CD4-positive, alpha-beta T cell treated with Interleukin-6 at 100 ng/mL for 8 hours (primary cell): ENCODE results near the gene IFT20.
"Not testable (repeated sequence)": the region's sequence is repeated elsewhere in the genome, so short reads cannot be mapped to it uniquely, and the experiment has no call there.

Experiments
- DNase-seq: peaks from one replicate; pipeline ENCODE4 v3.0.0-alpha.2; 2020; ENCODE audit warnings: mixed read lengths, low spot score

The IFT20 gene

DNA sequence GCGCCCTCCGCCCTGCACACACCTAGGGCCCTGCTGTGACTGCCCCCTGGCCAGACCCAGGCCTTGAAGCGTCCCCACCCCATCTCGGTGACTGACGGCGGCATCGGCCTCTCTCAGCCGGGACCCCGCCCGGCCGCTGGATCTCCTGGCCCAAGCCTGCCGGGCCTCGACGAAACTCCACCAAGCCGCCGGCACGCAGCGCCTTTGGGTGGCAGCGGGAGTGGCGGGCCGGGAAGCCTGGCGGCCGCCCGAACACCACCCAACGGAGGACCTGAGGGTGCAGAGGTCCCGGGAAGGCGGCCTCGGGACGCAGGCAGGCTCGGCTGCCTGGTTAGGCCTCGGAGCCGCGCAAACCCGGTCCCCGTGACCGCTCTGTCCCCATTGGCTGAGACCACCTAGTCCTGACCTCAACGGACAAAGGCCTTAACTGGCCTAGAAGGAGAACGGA, 28.3 kb downstream of the IFT20 start:
- DNase-seq = no peak

DNA sequence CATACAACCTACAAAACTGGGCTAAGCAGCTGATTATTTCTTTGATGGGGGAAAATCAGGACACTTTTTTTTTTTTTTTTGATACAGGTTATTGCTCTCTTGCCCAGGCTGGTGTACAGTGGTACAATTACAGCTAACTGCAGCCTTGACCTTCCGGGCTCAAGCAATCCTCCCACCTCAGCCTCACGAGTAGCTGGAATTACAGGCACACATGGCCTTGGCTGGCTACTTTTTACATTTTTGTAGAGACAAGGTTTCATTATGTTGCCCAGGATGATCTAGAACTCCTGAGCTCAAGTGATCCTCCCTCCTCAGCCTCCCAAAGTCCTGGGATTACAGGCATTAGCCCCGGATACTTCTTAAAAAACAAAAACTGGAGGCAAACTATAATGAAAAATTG, 36.8 kb downstream of the IFT20 start:
- DNase-seq = no peak

DNA sequence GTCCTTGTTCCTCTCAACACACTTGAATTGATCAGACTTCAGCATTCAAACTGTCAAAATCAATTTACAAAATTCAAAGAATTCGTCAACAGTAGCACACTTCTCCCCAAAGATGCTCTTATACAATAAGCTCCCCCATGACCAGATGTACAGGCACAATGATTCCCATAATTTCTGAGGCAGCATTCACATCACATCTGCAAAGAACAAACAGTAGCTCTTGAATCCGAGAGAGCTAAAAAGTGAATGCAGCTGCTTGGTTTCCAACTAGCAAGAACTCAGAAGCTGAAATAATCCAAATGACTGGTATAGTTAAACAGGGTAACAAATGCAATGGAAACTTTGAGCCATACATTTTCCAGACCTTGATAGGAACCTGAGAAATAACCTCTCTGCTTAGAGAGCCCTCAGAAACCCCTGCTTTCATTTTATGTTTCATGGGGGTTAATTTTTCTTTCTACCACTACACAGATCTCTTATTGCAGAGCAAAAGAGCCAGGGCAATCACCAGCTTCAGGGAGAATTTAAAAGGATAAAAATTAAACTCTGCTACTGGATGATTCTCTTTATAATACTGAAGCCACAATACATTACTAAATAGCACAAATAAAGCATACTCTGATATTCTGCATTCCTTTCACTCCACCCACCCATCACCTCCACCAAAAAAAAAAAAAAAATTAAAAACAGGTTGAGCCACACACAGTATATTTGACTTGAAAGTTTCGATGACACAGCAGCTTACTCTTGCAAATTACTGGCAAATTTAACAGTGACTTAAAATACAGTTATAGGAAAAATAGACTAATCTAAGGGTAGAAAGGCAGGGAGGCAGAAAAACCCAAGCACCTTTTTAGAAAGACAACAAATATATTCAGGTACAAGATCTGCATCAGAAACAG, 39.3 kb downstream of the IFT20 start:
- no peak for DNase-seq

DNA sequence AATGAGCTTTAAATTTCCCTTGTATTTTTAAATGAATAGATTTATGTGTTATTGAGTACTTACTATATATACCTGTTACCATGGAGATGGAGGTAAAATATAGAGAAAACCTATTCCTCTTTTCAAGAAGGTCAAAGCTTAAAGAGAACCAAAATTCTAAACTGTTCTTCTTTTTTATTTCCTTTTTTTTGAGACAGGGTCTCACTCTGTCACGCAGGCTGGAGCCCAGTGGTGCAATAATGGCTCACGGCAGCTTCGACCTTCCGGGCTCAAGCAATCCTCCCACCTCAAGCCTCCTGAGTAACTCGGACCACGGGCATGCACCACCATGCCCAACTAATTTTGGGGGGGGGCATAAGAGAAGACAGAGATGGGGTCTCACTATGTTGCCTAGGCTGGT, 41.3 kb downstream of the IFT20 start:
- DNase-seq = no peak

DNA sequence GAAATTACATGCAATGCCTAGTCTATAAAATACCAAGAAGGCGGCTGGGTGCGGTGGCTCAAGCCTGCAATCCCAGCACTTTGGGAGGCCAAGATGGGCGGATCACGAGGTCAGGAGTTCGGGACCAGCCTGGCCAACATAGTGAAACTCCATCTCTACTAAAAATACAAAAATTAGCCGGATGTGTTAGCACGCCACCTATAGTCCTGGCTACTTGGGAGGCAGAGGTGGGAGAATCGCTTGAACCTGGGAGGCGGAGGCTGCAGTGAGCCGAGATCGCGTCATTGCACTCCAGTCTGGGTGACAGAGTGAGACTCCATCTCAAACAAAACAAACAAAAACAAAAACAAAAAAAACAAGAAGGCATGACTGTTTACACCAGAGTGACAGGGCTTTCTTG, 42.4 kb downstream of the IFT20 start:
- DNase-seq = not testable (repeated sequence)

DNA sequence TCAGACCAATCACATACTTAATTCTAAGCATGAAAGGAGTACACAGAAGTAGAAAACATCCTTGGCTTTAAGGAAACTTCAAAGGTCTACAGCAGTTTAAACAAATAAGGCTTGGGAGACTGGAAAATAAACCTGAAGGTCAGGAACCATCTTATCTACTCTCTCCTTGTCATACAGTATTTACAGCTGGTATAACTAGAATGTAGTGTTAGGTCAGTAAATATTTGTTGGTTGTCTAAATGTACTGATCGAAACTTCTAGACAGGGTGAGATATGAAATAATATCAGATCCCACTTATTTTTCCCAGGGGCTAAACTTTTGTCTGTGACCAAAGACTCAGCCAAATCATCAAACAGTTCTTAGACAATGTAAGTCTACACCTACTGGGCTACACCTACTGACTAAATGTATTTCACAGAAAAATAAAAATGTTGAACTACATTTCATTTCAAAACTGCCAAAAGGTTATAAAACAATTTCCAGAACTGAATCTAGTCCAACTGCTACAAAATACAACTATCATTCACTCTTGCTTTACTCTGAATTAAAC, 43.4 kb downstream of the IFT20 start:
- no peak for DNase-seq

DNA sequence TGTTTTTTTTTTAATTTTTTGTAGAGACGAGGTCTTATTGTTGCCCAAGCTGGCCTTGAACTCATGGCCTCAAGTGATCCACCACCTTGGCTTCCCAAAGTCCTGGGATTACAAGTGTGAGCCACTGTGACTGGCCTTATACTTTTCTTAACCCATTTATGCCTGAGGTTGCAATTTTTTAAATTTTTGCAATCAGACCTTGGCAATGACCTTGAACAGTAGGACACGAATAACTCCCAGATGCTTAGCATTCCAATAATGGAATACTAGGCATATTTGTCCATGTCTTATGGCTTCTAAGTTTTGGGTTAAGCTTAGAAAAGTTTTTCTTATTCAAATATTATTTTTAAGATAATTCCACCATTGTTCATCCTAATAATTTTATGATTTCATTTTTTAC, 44.6 kb downstream of the IFT20 start:
- DNase-seq = no peak

DNA sequence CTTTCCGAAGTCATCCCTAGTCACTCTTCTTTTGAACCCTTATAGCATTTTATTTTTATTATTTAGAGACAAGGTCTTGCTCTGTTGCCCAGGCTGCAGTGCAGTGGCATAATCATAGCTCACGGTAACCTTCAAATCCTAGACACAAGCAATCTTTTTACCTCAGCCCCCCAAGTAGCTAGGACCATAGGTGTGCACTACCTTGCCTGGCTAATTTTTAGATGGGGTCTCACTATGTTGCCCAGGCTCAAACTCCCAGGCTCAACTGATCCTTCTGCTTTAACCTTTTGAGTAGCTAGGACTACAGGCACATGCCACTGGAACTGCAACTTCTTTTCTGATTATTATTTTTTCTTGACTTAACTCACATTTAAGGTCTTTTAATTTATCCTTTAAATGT, 49.3 kb downstream of the IFT20 start:
- no peak for DNase-seq

DNA sequence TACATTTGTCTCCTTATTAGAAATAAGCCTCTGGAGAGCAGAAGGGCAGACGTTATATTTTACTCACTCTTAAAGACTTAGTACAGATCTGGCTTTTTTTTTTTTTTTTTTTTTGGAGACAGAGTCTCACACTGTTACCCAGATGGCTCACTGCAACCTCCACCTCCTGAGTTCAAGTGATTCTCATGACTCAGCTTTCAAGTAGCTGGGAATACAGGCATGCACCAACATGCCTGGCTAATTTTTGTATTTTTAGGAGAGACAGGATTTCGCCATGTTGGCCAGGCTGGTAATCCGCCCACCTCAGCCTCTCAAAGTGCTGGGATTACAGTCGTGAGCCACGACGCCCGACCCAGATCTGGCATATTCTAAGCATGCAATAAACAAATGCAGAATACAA, 52.7 kb downstream of the IFT20 start:
- no peak for DNase-seq

DNA sequence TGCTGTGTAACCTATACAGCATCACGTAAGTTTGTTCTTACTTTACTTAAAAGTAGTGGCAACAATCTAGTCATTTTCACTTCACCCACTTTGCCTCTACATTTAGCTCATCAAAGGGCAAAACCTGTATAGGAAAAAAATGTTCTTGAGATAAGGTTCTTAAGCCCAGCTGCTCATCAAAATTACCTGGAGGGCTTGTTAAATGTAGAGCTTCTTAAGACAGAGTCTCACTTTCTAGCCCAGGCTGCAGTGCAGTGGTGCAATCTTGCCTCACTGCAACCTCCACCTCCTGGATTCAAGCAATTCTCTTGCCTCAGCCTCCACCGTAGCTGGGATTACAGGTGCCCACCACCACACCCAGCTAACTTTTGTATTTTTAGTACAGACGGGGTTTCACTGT, 54.4 kb downstream of the IFT20 start:
- no peak for DNase-seq

DNA sequence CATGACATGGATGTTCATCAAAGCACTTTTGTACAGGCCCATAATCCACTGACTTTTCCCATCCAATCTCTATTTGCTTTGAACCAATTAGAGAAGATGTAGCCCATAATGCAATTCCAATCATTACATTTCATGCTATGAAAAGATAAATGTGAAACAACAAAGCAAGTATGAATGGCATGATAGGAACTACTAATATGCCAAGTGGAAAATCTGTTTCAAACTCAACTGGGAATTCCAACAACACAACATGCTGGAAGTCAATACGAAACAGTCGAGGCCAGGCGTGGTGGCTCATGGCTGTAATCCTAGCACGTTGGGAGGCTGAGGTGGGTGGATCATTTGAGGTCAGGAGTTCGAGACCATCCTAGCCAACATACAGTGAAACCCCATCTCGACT, 55.9 kb downstream of the IFT20 start:
- no peak for DNase-seq
